Aorta (tissue), 5 donors: ENCODE data around the gene SRSF1. TPM values are rescaled to one million over a fixed set of nuclear protein-coding genes. Genes with fewer than 3 reads are reported as not detected.

Source experiments
- ATAC-seq: fragments of 200-7000 bp; cut with Tn5 transposase; one replicate; pipeline ENCODE4 v1.9.1; 2022; ENCODE audit warnings: moderate library complexity; ENCODE audit not compliant: low FRiP score
- DNase-seq, 2 donors: peaks; one replicate each; pipeline ENCODE4 v3.0.0-alpha.2; 2020
- H3K27ac ChIP-seq, 2 donors: one replicate each; pipeline ENCODE4 v1.5.1; 2013; ENCODE audit warnings: low read length in 2 of 2, mild to moderate bottlenecking in 2 of 2, moderate library complexity in 2 of 2, control low read depth in 1 of 2, inconsistent platforms in 1 of 2, low read depth in 1 of 2
- H3K27me3 ChIP-seq, 2 donors: one replicate each; pipeline ENCODE4 v1.6.1; 2013; ENCODE audit warnings: control low read depth in 1 of 2, low read length in 1 of 2, mild to moderate bottlenecking in 1 of 2, moderate library complexity in 1 of 2; ENCODE audit not compliant: insufficient read depth in 2 of 2, control insufficient read depth in 1 of 2
- H3K36me3 ChIP-seq, 2 donors: one replicate each; pipeline ENCODE4 v1.6.1; 2013; ENCODE audit warnings: control low read depth in 1 of 2, low read length in 1 of 2, mild to moderate bottlenecking in 1 of 2; ENCODE audit not compliant: insufficient read depth in 2 of 2, control insufficient read depth in 1 of 2
- H3K4me1 ChIP-seq, 2 donors: one replicate each; pipeline ENCODE4 v1.6.1; 2013; ENCODE audit warnings: low read length in 2 of 2, control low read depth in 1 of 2, mild to moderate bottlenecking in 1 of 2, moderate library complexity in 1 of 2; ENCODE audit not compliant: insufficient read depth in 2 of 2, control insufficient read depth in 1 of 2
- H3K4me3 ChIP-seq, 2 donors: one replicate each; pipeline ENCODE4 v1.5.1; 2013; ENCODE audit warnings: low read length in 2 of 2, control low read depth in 1 of 2, mild to moderate bottlenecking in 1 of 2
- H3K9me3 ChIP-seq: one replicate; pipeline ENCODE4 v1.6.1; 2013; ENCODE audit warnings: mild to moderate bottlenecking, low read length; ENCODE audit not compliant: control insufficient read depth
- WGBS, 2 donors: extraction: QIAGEN DNeasy Blood & Tissue Kit; methylation state at CpG; one replicate each; pipeline ENCODE4 v1.1.7; 2013; 5-methylcytosine and 5-hydroxymethylcytosine counted together
- intact Hi-C, 2 donors: fragments of 100-400 bp; cut with DNase I; formaldehyde crosslinking; loops; one replicate each; pipeline versions ENCODE4 v1.14.2 to v1.15.0; 2022
- polyA plus RNA-seq, 2 donors: library from polyadenylated mRNA; stranded (reverse); fragments of 200-250 nt; gene quantifications; one replicate each; pipeline ENCODE4 v1.2.3, GENCODE V29; 2013
- total RNA-seq, 2 donors: library from RNA; stranded (reverse); fragmentation: NEBNext Ultra II Directional; extraction: Animal tissue kit (Norgen Biotek cat#: 25700); gene quantifications; one replicate each; pipeline ENCODE4 v1.2.1, GENCODE V29; 2021
- donor health status: healthy with polysubstance abuse.
- donor health status: Bipolar disorder and iron deficiency.
- donor health status: DM: no; HTN: no; CAD: no.
- donor health status: DM: no; HTN: no; CAD: no.
- donor health status: DM: yes; HTN: yes; CAD: no.

Gene SRSF1
- total and polyA plus RNA-seq, 4 donors: 84.5 to 147 (median 120) TPM

- Histone ChIP-seq H3K36me3 (no peaks in the 10 kb centered on the region), H3K27me3 (peaks cover 0 to 2% of the 10 kb centered on the region in 2 donors), H3K27ac (peak within 1 kb of the TSS; percentile 77 to 94), H3K4me3 (peak within 1 kb of the TSS; percentile 76 to 90), H3K9me3 (no peaks in the 10 kb centered on the region), H3K4me1 (peaks cover 4 to 9% of the 10 kb centered on the region in 2 donors)
- WGBS, 2 donors: 0% methylated on average over 18 to 74 of the region's 74 CpGs
- intact Hi-C loops: loop anchor here (2.0 to 5.0 kb wide), 2 partner anchors 35 to 113 kb away; no protein-coding TSS in a partner anchor
- ATAC-seq (peak; percentile 86), DNase-seq (peak; percentile 87 to 94)
These were observed 19.3 kb downstream of the SRSF1 start, which contains the start of gene VEZF1 for GRCh38 chr17:57987581-57988300. TSS of gene VEZF1 (minus strand) at chr17:57988254. CDS start at chr17:57988111, 143 bp downstream.

- 0 to 1% methylated on average over 38 of the region's 38 CpGs for WGBS, 2 donors
- peak; percentile 76 for ATAC-seq
- H3K4me1 ChIP-seq: peaks cover 4 to 12% of the 10 kb centered on the region in 2 donors
These were observed 20.0 kb downstream of the SRSF1 start for GRCh38 chr17:57986841-57987580.

GRCh38 chr17:57985675-57985974 is 21.4 kb downstream of the SRSF1 start:
- no peak for DNase-seq
- H3K36me3 ChIP-seq: peaks cover 0 to 3% of the 10 kb centered on the region in 2 donors
- peaks cover 5 to 15% of the 10 kb centered on the region in 2 donors for H3K4me1 ChIP-seq
- H3K4me3 ChIP-seq: no peak overlapping the region
- no peak overlapping the region for H3K27ac ChIP-seq
- ATAC-seq: no peak
- 8 to 13% methylated on average over 1 of the region's 1 CpG for WGBS, 2 donors
- intact Hi-C loops: loop anchor here (5.0 kb wide), 1 partner anchor 33 kb away; no protein-coding TSS in a partner anchor
- peaks cover 0 to 2% of the 10 kb centered on the region in 2 donors for H3K27me3 ChIP-seq
- no peaks in the 10 kb centered on the region for H3K9me3 ChIP-seq

More at GRCh38 chr17:57986841-57987580, 20.0 kb downstream of the SRSF1 start:
- Histone ChIP-seq H3K27me3 (peaks cover 0 to 2% of the 10 kb centered on the region in 2 donors), H3K27ac (peak overlapping the region; percentile 77 to 91), H3K9me3 (no peaks in the 10 kb centered on the region), H3K36me3 (peaks cover 0 to 3% of the 10 kb centered on the region in 2 donors), H3K4me3 (peak overlapping the region; percentile 76 to 90)
- DNase-seq: peak; percentile 61 to 79
- intact Hi-C loops: loop anchor here (2.0 to 5.0 kb wide), 2 partner anchors 35 to 112 kb away; no protein-coding TSS in a partner anchor

GRCh38 chr17:57984936-57985674 is 21.9 kb downstream of the SRSF1 start:
- no peaks in the 10 kb centered on the region for H3K9me3 ChIP-seq
- DNase-seq: no peak
- no peak for ATAC-seq
- H3K36me3 ChIP-seq: peaks cover 0 to 5% of the 10 kb centered on the region in 2 donors
- peaks cover 0 to 2% of the 10 kb centered on the region in 2 donors for H3K27me3 ChIP-seq
- intact Hi-C loops: loop anchor here (5.0 kb wide), 1 partner anchor 33 kb away; no protein-coding TSS in a partner anchor
- WGBS, 2 donors: 37% methylated on average over 4 of the region's 4 CpGs
- no peak overlapping the region for H3K4me3 ChIP-seq
- no peak overlapping the region for H3K27ac ChIP-seq
- peaks cover 5 to 15% of the 10 kb centered on the region in 2 donors for H3K4me1 ChIP-seq

GRCh38 chr17:57984261-57984890 is 22.7 kb downstream of the SRSF1 start:
- intact Hi-C loops: no loop called here
- Histone ChIP-seq H3K36me3 (peaks cover 0 to 5% of the 10 kb centered on the region in 2 donors), H3K9me3 (no peaks in the 10 kb centered on the region), H3K27me3 (peaks cover 0 to 2% of the 10 kb centered on the region in 2 donors), H3K27ac (no peak overlapping the region), H3K4me1 (peaks cover 5 to 15% of the 10 kb centered on the region in 2 donors), H3K4me3 (peak overlapping the region in 1 of 2 donors; percentile 5)
- DNase-seq: no peak
- WGBS, 2 donors: 20 to 23% methylated on average over 4 of the region's 4 CpGs
- ATAC-seq: no peak

- intact Hi-C loops: no loop called here
- H3K27ac ChIP-seq: no peak overlapping the region
- ATAC-seq (no peak), DNase-seq (no peak)
- 83% methylated on average over 1 of the region's 1 CpG for WGBS, 2 donors
- peaks cover 5 to 15% of the 10 kb centered on the region in 2 donors for H3K4me1 ChIP-seq
- peaks cover 0 to 7% of the 10 kb centered on the region in 2 donors for H3K36me3 ChIP-seq
- peaks cover 0 to 1% of the 10 kb centered on the region in 2 donors for H3K27me3 ChIP-seq
- H3K9me3 ChIP-seq: no peaks in the 10 kb centered on the region
- no peak overlapping the region for H3K4me3 ChIP-seq
These were observed 23.6 kb downstream of the SRSF1 start for GRCh38 chr17:57983446-57983845.

GRCh38 chr17:57982452-57983170 is 24.4 kb downstream of the SRSF1 start:
- H3K4me3 ChIP-seq: no peak overlapping the region
- H3K4me1 ChIP-seq: peaks cover 5 to 15% of the 10 kb centered on the region in 2 donors
- H3K27me3 ChIP-seq: no peaks in the 10 kb centered on the region
- intact Hi-C loops: no loop called here
- no peaks in the 10 kb centered on the region for H3K9me3 ChIP-seq
- H3K36me3 ChIP-seq: peaks cover 0 to 7% of the 10 kb centered on the region in 2 donors
- 48 to 49% methylated on average over 14 of the region's 14 CpGs for WGBS, 2 donors
- no peak for DNase-seq
- no peak for ATAC-seq
- no peak overlapping the region for H3K27ac ChIP-seq
